ENCODE data around the gene GOLGA2.

DNA sequence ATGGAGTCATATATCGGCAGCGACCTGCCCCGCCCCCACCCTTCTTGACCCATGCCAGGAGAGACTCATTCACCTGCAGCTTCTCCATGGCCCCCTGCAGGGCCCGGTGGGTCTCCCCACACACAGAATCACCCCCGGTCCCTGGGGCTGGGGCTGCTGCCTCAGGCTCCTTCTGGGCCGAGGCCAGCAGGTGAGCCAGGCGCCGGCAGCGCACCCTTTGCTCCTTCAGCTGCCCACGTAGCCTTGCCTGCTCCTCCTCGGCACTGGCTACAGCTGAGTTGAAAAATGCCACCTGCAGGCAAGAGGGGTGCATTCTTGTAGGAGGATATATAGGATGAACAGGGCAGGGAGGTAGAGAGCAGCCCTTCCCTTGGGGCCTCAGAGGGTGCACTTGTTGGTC, 17.9 kb downstream of the GOLGA2 start:
- TF ChIP-seq, protein P1, sequence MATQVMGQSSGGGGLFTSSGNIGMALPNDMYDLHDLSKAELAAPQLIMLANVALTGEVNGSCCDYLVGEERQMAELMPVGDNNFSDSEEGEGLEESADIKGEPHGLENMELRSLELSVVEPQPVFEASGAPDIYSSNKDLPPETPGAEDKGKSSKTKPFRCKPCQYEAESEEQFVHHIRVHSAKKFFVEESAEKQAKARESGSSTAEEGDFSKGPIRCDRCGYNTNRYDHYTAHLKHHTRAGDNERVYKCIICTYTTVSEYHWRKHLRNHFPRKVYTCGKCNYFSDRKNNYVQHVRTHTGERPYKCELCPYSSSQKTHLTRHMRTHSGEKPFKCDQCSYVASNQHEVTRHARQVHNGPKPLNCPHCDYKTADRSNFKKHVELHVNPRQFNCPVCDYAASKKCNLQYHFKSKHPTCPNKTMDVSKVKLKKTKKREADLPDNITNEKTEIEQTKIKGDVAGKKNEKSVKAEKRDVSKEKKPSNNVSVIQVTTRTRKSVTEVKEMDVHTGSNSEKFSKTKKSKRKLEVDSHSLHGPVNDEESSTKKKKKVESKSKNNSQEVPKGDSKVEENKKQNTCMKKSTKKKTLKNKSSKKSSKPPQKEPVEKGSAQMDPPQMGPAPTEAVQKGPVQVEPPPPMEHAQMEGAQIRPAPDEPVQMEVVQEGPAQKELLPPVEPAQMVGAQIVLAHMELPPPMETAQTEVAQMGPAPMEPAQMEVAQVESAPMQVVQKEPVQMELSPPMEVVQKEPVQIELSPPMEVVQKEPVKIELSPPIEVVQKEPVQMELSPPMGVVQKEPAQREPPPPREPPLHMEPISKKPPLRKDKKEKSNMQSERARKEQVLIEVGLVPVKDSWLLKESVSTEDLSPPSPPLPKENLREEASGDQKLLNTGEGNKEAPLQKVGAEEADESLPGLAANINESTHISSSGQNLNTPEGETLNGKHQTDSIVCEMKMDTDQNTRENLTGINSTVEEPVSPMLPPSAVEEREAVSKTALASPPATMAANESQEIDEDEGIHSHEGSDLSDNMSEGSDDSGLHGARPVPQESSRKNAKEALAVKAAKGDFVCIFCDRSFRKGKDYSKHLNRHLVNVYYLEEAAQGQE (IDR thresholded peaks at IDR 0.05; ENCODE audit: low read depth, low read length), result no peak
- TF ChIP-seq, protein P2, sequence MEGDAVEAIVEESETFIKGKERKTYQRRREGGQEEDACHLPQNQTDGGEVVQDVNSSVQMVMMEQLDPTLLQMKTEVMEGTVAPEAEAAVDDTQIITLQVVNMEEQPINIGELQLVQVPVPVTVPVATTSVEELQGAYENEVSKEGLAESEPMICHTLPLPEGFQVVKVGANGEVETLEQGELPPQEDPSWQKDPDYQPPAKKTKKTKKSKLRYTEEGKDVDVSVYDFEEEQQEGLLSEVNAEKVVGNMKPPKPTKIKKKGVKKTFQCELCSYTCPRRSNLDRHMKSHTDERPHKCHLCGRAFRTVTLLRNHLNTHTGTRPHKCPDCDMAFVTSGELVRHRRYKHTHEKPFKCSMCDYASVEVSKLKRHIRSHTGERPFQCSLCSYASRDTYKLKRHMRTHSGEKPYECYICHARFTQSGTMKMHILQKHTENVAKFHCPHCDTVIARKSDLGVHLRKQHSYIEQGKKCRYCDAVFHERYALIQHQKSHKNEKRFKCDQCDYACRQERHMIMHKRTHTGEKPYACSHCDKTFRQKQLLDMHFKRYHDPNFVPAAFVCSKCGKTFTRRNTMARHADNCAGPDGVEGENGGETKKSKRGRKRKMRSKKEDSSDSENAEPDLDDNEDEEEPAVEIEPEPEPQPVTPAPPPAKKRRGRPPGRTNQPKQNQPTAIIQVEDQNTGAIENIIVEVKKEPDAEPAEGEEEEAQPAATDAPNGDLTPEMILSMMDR (IDR thresholded peaks at IDR 0.05), result no peak
- TF ChIP-seq EP300 (IDR thresholded peaks at IDR 0.05; ENCODE audit: borderline replicate concordance in 1 of 2, low read depth in 1 of 2, low read length in 1 of 2) (no peak), POLR2AphosphoS5 (IDR thresholded peaks at IDR 0.05; ENCODE audit: low read depth, low read length) (no peak), SIN3A (IDR thresholded peaks at IDR 0.05; ENCODE audit: borderline replicate concordance, low read depth, low read length) (no peak), MXI1 (IDR thresholded peaks at IDR 0.05; ENCODE audit: low read depth, low read length) (no peak), GABPA (IDR thresholded peaks at IDR 0.05; ENCODE audit: low read depth) (no peak)
- TF ChIP-seq, protein P3, sequence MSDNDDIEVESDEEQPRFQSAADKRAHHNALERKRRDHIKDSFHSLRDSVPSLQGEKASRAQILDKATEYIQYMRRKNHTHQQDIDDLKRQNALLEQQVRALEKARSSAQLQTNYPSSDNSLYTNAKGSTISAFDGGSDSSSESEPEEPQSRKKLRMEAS (IDR thresholded peaks at IDR 0.05; ENCODE audit: low read depth), result no peak
